CD14-positive monocyte (primary cell): ENCODE measurements around the gene EFCAB5. TPM values are rescaled to one million over a fixed set of nuclear protein-coding genes. Genes with fewer than 3 reads are reported as not detected.

Experiments used
- DNase-seq, 3 donors: peaks; one replicate each; pipeline ENCODE4 v3.0.0-alpha.2; 2011 to 2022
- H2AFZ ChIP-seq: 2 replicates; pipeline ENCODE4 v1.6.0; 2012; ENCODE audit warnings: mild to moderate bottlenecking, low read depth, low read length, inconsistent platforms; ENCODE audit not compliant: insufficient read depth, poor library complexity, severe bottlenecking
- H3K27ac ChIP-seq, 2 donors: 1 replicate in 1 of 2; 2 replicates in 1 of 2; pipeline ENCODE4 v1.5.1; 2012 to 2013; ENCODE audit warnings: low read length in 2 of 2, control low read depth in 1 of 2, inconsistent platforms in 1 of 2, low read depth in 1 of 2, mild to moderate bottlenecking in 1 of 2
- H3K27me3 ChIP-seq, 2 donors: one replicate each; pipeline versions ENCODE4 v1.6.0 to v1.6.1; 2011 to 2013; ENCODE audit warnings: low read length in 2 of 2; ENCODE audit not compliant: control insufficient read depth in 2 of 2, insufficient read depth in 2 of 2
- H3K36me3 ChIP-seq, 2 donors: replicated peaks in 1 of 2; 1 replicate in 1 of 2; 2 replicates in 1 of 2; pipeline versions ENCODE4 v1.5.1 to v1.6.1; 2012 to 2013; ENCODE audit warnings: low read length in 2 of 2, control low read depth in 1 of 2, inconsistent platforms in 1 of 2, mild to moderate bottlenecking in 1 of 2; ENCODE audit not compliant: insufficient read depth in 2 of 2, control insufficient read depth in 1 of 2
- H3K4me1 ChIP-seq, 2 donors: 1 replicate in 1 of 2; 2 replicates in 1 of 2; pipeline versions ENCODE4 v1.5.1 to v1.6.1; 2012 to 2013; ENCODE audit warnings: low read length in 2 of 2, control low read depth in 1 of 2, inconsistent platforms in 1 of 2, mild to moderate bottlenecking in 1 of 2, moderate library complexity in 1 of 2; ENCODE audit not compliant: insufficient read depth in 2 of 2, control insufficient read depth in 1 of 2
- H3K4me2 ChIP-seq: replicated peaks from 2 replicates; pipeline ENCODE3; 2012; ENCODE audit warnings: low read length, moderate library complexity, mild to moderate bottlenecking; ENCODE audit not compliant: poor library complexity, severe bottlenecking; ENCODE audit errors: extremely low read depth
- H3K4me3 ChIP-seq, 3 experiments: fragments of 200-600 bp in 1 of 3; sonication (generic) in 1 of 3; replicated peaks in 1 of 3; 1 replicate in 2 of 3; 2 replicates in 1 of 3; pipeline ENCODE4 v1.5.1; 2011 to 2013; ENCODE audit warnings: low read length in 3 of 3, mild to moderate bottlenecking in 3 of 3, control low read depth in 2 of 3, low read depth in 2 of 3, inconsistent platforms in 1 of 3, moderate library complexity in 1 of 3
- H3K79me2 ChIP-seq: 2 replicates; pipeline ENCODE4 v1.6.0; 2012; ENCODE audit warnings: mild to moderate bottlenecking, control low read depth, inconsistent platforms, low read length, moderate library complexity; ENCODE audit not compliant: insufficient read depth
- H3K9ac ChIP-seq: 2 replicates; pipeline ENCODE4 v1.6.0; 2017; ENCODE audit warnings: low read length, mild to moderate bottlenecking; ENCODE audit not compliant: insufficient read depth, poor library complexity, severe bottlenecking
- H3K9me3 ChIP-seq, 2 donors: replicated peaks in 1 of 2; 1 replicate in 1 of 2; 2 replicates in 1 of 2; pipeline versions ENCODE4 v1.5.1 to v1.6.1; 2012 to 2013; ENCODE audit warnings: low read length in 2 of 2, control low read depth in 1 of 2; ENCODE audit not compliant: control insufficient read depth in 1 of 2, insufficient read depth in 1 of 2
- H4K20me1 ChIP-seq: 2 replicates; pipeline ENCODE4 v1.6.0; 2012; ENCODE audit warnings: mild to moderate bottlenecking, low read length, control low read depth, moderate library complexity; ENCODE audit not compliant: insufficient read depth
- H3K27ac Mint-ChIP-seq, 7 donors: one replicate each; pipeline ENCODE4 v1.8.0; 2020; ENCODE audit warnings: mild to moderate bottlenecking in 7 of 7, mixed read lengths in 7 of 7, moderate library complexity in 6 of 7, inconsistent platforms in 2 of 7
- H3K27me3 Mint-ChIP-seq, 3 donors: one replicate each; pipeline ENCODE4 v1.8.0; 2021 to 2022; ENCODE audit warnings: low read depth in 3 of 3, mild to moderate bottlenecking in 3 of 3, mixed read lengths in 3 of 3, moderate library complexity in 3 of 3, inconsistent platforms in 1 of 3
- H3K36me3 Mint-ChIP-seq, 2 donors: one replicate each; pipeline ENCODE4 v1.8.0; 2020; ENCODE audit warnings: mixed read lengths in 2 of 2, inconsistent platforms in 1 of 2, mild to moderate bottlenecking in 1 of 2
- H3K4me1 Mint-ChIP-seq: one replicate; pipeline ENCODE4 v1.8.0; 2020; ENCODE audit warnings: mild to moderate bottlenecking, mixed read lengths
- H3K4me3 Mint-ChIP-seq, 2 donors: one replicate each; pipeline ENCODE4 v1.8.0; 2020; ENCODE audit warnings: mild to moderate bottlenecking in 2 of 2, mixed read lengths in 2 of 2, moderate library complexity in 1 of 2
- H3K9me3 Mint-ChIP-seq, 7 donors: one replicate each; pipeline ENCODE4 v1.8.0; 2020 to 2022; ENCODE audit warnings: mixed read lengths in 7 of 7, mild to moderate bottlenecking in 6 of 7, moderate library complexity in 6 of 7, inconsistent platforms in 2 of 7
- CTCF ChIP-seq: fragments of 200-600 bp; IDR thresholded peaks from one replicate; pipeline ENCODE4 v1.8.0; 2022; ENCODE audit warnings: antibody characterized with exemption, mild to moderate bottlenecking
- WGBS: methylation state at CpG from one replicate; pipeline ENCODE4 v1.1.5; 2013; ENCODE audit warnings: missing lambda C conversion rate; ENCODE audit not compliant: insufficient coverage; 5-methylcytosine and 5-hydroxymethylcytosine counted together
- intact Hi-C, 2 donors: fragments of 100-400 bp; cut with micrococcal nuclease; formaldehyde crosslinking; loops; one replicate each; pipeline versions ENCODE4 v1.15.0 to v1.15.1; 2023
- polyA plus RNA-seq, 3 donors: library from polyadenylated mRNA; depleted of rRNA in 1 of 3; unstranded in 2 of 3; stranded (reverse) in 1 of 3; fragments of 300-500 nt in 2 of 3; fragments of >200 nt in 1 of 3; fragmentation: Illumina TruSeq in 2 of 3; gene quantifications; 1 replicate in 2 of 3; 2 replicates in 1 of 3; pipeline ENCODE4 v1.2.3, GENCODE V29; 2012 to 2021

EFCAB5 gene
- polyA plus RNA-seq, 3 donors: 0.04 TPM; not detected in 2

GRCh38 chr17:29948448-29949215 is 7.2 kb downstream of the EFCAB5 start:
- Histone ChIP-seq H3K36me3 (no peaks in the 10 kb centered on the region), H3K4me1 (peaks cover 23 to 29% of the 10 kb centered on the region in 2 donors), H3K4me2 (peak overlapping the region; percentile 41), H3K9me3 (peaks cover 0 to 5% of the 10 kb centered on the region in 2 donors), H2AFZ (peak overlapping the region; percentile 37), H4K20me1 (no peaks in the 10 kb centered on the region), H3K79me2 (no peaks in the 10 kb centered on the region), H3K9ac (no peak overlapping the region), H3K27ac (peak overlapping the region in 1 of 2 donors; percentile 73), H3K4me3 (peak overlapping the region in 1 of 3 experiments; percentile 1), H3K27me3 (no peaks in the 10 kb centered on the region)
- intact Hi-C loops: no loop called here
- peaks cover 0 to 3% of the 10 kb centered on the region in 2 donors for H3K36me3 Mint-ChIP-seq
- peak overlapping the region; percentile 63 to 86 (median 75) for H3K27ac Mint-ChIP-seq
- H3K27me3 Mint-ChIP-seq: no peaks in the 10 kb centered on the region
- peaks cover 3 to 11% (median 4%) of the 10 kb centered on the region in 7 donors for H3K9me3 Mint-ChIP-seq
- H3K4me1 Mint-ChIP-seq: peaks cover 32% of the 10 kb centered on the region
- WGBS: no CpG with 5 or more reads among the region's 3 CpGs
- peak overlapping the region in 1 of 2 donors; percentile 35 for H3K4me3 Mint-ChIP-seq
- TF ChIP-seq CTCF: no peak
- peak; percentile 39 to 53 (median 40) for DNase-seq

GRCh38 chr17:29949696-29950095 is 8.3 kb downstream of the EFCAB5 start:
- no peak for TF ChIP-seq CTCF
- intact Hi-C loops: no loop called here
- Mint-ChIP-seq H3K9me3 (peaks cover 10 to 21% (median 14%) of the 10 kb centered on the region in 7 donors), H3K36me3 (peaks cover 5 to 7% of the 10 kb centered on the region in 2 donors), H3K27me3 (no peaks in the 10 kb centered on the region), H3K27ac (peak overlapping the region in 4 of 7 donors; percentile 28 to 66 (median 56)), H3K4me1 (peaks cover 32% of the 10 kb centered on the region), H3K4me3 (no peak overlapping the region)
- no peaks in the 10 kb centered on the region for H3K27me3 ChIP-seq
- no peaks in the 10 kb centered on the region for H4K20me1 ChIP-seq
- no peaks in the 10 kb centered on the region for H3K36me3 ChIP-seq
- no peaks in the 10 kb centered on the region for H3K79me2 ChIP-seq
- peaks cover 23 to 29% of the 10 kb centered on the region in 2 donors for H3K4me1 ChIP-seq
- no peak overlapping the region for H3K9ac ChIP-seq
- peaks cover 8 to 15% of the 10 kb centered on the region in 2 donors for H3K9me3 ChIP-seq
- H3K27ac ChIP-seq: peak overlapping the region in 1 of 2 donors; percentile 73
- H2AFZ ChIP-seq: peak overlapping the region; percentile 11
- H3K4me2 ChIP-seq: no peak overlapping the region
- no peak for DNase-seq
- no peak overlapping the region for H3K4me3 ChIP-seq
